ENCODE results near the gene XPNPEP3.
A peak's percentile ranks its signal among the peaks of the same experiment; 100 is the strongest.
"Not testable (repeated sequence)": the region's sequence is repeated elsewhere in the genome, so short reads cannot be mapped to it uniquely, and the experiment has no call there.

The XPNPEP3 gene

DNA sequence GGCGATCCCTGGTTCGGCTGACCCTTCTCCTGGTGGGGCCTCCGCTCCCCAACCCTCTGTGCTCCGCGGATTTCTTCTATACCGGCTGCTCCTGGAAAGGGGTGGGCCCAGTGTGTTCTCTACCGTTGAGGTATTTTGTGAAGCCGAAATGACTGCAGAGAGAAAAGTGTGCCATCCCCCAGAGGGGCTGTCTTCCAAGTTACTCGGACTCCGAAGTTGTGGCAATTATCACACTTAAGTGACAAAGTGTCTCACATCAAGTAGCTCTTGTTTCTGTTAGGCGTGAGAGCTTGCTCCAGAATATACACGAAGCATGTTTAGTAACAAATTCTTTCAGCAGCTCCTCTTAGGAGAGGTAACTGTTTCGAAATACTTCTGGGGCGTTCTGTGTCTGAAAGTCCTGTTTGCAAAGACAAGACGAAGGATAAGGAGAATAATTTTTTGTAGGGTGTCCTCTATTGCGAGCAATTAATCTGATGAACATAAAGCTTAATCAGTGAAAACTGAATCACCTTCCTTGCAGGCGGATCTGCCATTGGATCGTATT, 434 bp downstream of the XPNPEP3 start:
- no peak for DNase-seq

DNA sequence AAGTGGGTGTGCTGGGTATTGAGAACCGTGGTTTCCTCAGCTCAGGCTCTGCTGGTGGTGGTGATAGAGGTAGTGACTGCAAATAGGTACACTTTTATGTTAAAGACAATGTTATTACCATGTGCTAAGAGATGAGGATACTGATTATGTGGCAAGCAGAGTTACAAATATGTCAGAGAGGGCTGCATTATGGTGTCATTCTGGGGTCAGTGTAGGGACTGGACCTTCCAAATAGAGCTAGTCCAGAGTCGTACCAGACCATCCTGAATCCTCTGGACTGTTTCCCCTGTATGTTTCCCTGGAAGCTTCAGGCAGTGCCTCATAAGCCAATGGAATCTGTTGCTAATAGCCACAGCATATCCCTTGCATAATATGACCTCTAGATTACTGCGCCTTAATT, 5.1 kb downstream of the XPNPEP3 start, which contains the start of gene DNAJB7:
Gene DNAJB7 (minus strand): TSS at position 101 of the 400 bp plus-strand sequence. CDS start 119 bp downstream, outside the sequence.
- peak in 1 of 2 donors; percentile 15 for DNase-seq

DNA sequence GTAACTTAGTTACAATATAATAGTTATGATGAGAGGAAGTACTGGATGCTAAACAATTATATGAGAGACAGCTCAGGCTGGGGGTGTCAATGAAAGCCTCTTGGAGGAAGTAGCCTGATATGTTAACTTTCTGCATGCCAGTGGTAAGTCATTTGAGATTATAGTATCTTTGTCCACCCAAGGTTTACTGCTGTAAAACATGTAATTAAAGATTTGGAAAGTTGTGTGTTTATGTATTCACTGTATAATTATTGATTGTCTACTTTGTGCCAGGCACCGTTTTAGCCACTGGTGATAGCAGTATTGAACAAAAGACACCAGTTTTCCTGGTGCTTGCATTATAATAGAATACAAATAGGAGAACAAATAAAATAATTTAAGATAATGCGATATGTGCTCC, 5.6 kb downstream of the XPNPEP3 start:
- peak; percentile 38 to 41 for DNase-seq

DNA sequence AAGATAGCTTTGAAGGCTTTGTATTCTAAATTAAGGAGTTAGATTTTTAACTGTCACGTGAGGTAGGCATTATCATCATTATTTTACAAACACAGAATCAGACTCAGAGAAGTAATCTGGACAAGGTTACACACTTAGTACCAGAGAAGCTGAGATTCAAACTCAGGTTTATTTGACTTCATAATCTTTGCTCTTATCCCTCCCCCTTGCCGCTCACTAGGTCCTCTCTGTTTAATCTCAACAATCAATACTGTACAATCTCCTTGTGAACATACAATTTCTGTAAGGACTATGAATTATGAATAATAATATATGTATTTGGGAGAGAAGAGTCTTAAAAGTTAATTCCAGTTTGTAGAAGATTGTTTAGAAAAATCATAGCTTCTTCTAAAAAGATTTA, 10.2 kb downstream of the XPNPEP3 start:
- DNase-seq, result no peak

DNA sequence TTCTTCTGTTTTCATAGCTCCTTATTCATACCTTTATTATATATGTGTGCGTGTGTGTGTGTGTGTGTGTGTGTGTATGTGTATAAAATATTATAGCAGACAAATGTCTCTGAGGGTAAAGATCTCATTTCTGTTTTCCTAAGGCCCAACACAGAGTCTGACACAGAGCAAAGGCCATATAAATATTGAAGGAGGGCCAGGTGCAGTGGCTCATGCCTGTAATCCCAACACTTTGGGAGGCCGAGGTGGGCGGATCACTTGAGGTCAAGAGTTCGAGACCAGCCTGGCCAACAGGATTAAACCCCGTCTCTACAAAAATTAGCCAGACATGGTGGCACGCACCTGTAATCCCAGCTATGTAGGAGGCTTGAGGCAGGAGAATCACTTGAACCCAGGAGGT, 11.4 kb downstream of the XPNPEP3 start:
- not testable (repeated sequence) for DNase-seq

DNA sequence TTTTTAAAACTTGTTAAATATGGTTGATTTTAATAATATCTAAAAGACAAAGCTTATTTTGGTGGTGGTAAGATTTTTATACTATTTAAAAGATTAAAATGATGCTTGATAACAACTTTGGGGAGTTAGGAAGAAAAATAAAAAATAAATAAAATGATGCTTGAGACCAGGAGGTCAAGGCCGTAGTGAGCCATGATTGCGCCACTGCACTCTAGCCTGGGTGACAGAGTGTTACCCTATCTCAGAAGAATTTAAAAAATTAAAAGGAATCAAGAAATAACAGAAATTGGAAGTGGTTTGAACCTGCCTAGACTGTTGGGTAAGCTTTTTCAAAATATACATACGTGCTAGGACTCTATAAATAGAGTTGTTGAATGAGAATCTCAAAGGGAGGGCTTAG, 17.1 kb downstream of the XPNPEP3 start:
- DNase-seq, result no peak

DNA sequence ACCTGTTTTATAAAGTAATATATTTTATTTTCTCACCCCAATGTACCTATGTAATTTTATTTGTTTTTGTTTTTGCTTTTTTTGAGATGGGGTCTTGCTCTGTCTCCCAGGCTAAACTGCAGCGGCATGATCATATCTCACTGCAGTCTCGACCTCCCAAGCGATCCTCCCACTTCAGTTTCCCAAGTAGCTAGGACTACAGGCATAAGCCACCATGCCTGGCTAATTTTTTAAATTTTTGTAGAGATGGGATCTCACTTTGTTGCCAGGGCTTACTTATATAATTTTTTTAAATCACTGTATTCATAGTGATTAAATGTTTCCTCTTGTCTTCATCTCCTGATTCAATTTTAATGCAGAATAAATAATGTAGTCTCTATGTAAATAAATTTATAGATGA, 18.2 kb downstream of the XPNPEP3 start:
- no peak for DNase-seq

DNA sequence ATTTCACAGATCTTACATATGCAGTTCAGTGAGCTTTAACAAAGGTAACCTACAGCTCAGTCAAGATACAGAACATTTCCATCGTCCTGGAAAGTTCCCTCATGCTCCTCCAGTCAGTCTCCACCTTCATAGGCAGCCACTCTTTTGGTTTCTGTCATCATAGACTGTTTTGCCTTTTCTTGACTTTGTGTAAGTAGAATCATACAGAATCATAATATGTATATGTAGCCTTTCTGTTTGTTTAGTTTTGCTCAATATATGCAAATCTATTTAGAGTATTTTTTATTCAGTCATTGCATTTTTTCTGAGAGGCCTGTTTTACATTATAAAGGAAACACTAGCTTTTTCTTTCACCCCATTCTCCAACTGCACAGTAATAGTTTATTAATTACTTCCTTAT, 20.0 kb downstream of the XPNPEP3 start:
- no peak for DNase-seq

DNA sequence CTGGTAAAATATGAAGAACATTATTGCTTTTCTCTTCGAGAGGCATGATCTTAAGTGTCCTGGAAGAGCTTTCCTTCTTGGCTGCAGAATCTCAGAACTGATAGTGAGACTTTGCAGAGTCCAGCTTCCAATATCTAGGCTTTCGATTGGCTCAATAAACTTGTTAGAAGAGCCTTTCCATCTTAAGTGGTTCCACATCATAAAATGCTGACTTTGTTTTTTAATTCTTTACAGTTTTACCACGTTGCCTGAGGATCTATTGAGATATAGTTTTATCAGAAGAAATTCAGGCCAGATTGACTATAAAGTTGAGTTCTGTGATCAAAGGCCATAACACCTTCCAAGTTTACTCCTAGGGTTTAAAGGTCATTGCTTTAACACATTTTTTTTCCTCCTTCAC, 20.5 kb downstream of the XPNPEP3 start:
- no peak for DNase-seq

DNA sequence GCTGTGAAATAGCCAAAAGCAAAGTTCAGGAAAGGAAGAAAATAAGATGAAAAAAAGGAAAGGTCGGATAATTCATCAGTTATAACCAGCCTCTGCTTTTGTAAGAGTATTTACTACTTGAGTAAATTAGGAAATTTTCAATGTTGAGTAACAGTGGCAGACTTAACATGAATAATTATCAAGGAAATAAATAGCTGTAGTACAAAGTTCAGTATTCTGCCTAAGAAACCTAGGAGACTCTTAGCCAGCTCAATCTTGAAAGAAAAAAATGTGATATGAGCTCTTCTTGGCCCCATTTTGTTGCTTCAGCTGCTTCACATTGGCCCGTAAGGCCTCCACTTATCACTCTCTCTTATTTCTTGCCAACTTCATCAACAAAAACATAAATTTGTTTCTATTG, 22.0 kb downstream of the XPNPEP3 start:
- no peak for DNase-seq

DNA sequence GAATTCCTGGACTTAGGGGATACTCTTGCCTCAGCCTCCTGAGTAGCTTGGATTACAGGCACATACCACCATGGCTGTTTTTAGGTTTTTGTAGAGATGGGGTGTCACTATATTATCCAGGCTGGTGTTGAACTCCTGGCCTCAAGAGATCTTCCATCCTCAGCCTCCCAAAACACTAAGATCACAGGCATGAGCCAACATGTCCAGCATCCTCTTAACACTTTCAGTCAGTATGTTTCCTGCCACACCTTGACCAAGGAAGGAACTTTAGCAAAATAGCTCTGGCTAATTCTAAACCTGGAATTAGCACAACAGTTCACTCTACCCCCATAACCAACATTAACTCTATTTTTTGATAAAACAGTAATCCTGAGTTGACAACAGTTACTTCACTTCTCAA, 32.2 kb downstream of the XPNPEP3 start:
- no peak for DNase-seq

DNA sequence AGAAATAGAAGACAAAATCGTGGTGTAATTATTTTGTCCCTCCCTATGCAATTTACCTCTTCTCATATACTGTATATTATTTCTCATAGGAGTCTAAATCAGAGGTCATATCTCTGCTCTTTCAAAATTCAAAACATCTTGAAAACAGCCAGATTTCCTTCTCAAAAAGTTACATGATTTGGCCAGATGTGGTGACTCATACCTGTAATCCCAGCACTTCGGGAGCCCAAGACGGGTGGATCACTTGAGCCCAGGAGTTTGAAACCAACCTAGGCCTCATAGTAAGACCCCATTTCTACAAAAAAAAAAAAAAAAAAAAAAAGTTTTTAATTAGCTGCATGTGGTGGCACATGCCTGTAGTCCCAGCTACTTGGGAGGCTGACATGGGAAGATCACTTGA, 33.9 kb downstream of the XPNPEP3 start:
- no peak for DNase-seq

DNA sequence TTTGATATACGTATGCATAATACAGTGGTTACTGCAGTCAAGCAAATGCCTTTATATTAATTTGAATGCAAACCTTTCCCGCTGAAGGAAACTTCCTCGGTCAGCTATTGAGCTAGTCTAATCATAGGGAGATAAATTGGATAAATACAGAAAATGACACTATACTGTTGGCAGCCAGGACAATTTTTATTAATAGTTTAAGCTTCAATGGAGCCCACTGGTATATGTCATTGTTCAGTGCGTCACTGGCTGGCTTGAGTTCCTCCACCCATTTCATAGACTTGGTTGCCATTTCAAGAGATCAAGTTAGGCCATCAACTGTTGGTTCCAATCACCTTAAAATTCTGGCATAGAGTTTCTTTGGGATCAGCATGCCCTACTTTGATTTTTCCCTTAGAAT, 37.5 kb downstream of the XPNPEP3 start:
- DNase-seq, result no peak

DNA sequence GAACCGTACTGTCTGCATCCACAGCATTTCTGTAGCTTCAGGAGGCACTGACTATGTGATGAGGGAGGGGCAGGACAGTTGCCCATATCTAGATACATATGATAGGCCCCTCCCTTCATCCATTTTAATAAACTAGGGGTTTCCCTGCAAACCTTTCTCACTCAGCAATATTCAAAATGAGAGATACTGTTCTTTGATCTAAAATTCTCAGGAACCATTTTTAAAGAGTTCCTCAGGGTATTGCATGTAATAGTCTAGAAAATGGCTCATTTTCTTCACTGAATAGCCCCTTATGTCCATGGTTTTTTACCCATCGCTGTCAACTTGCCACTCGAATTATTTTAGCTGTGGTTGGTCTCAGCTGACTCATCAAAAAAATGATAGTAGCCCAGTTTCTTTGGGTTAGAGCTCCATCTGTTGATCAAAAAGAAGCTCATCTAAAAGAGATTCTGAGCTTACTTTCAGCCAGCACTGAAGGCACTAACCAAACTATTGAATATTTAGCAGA, 42.0 kb downstream of the XPNPEP3 start:
- peak; percentile 62 to 75 for DNase-seq

DNA sequence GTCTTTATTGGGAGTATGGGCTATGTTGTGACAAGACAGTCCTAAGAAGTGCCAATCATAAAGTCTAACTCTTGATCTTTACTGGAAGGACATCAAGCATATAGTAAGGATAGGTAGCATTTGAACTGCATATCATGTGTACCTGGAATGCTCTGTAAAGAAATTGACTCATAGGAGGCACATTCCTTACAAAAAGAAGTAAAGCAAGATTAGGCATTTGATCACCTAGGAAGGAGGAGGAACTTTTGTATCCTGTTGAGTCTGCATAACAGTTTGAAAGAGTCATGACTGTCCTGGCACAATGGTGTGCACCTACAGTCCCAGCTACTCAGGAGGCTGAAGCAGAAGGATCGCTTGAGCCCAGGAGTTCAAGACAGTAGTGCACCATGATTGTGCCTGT, 47.2 kb downstream of the XPNPEP3 start:
- DNase-seq, result no peak

DNA sequence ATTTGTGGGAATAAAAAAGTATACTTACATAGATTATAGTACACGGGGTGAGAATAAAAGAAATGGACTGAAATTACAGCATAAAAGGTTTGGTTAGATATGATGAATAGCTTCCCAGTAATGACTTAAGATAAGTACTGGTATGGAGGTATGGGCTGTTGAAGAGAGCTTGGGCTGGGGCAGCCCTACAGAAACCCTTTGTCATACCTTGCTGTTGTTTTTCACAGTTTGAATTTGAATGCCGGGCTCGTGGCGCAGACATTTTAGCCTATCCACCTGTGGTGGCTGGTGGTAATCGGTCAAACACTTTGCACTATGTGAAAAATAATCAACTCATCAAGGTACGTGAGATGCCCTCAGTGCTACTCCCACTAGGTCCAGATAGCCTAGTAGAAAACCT, 51.9 kb downstream of the XPNPEP3 start:
- no peak for DNase-seq

DNA sequence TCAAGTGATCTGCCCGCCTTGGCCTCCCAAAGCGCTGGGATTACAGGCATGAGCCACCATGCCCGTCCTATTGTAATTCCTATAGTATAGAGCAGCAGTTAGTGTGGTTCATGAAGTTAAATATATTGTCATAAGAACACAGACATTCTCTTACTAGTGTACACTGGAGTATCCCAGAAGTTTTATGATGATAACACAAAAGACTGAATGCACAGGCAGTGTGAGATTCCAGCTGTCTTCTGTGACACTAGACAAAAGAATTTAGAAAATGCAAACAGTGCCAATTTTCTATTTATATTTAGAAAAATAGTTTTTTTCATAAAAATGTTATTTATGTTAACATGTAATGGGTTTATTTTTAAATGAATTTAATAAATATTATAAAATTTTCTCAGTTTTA, 54.8 kb downstream of the XPNPEP3 start:
- DNase-seq, result no peak

DNA sequence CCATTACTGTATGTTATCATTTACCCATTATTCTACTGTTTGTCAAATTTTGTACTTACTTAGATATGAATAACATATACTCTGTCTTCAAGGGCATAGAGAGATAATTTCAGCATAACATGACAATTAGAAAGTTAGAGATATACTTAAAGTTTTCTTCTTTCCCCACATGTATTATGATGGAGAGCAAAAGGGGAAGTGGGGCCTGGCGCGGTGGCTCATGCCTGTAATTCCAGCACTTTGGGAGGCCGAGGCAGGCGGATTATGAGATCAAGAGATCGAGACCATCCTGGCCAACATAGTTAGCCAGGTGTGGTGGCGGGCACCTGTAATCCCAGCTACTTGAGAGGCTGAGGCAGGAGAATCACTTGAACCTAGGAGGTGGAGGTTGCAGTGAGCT, 56.0 kb downstream of the XPNPEP3 start:
- not testable (repeated sequence) for DNase-seq

DNA sequence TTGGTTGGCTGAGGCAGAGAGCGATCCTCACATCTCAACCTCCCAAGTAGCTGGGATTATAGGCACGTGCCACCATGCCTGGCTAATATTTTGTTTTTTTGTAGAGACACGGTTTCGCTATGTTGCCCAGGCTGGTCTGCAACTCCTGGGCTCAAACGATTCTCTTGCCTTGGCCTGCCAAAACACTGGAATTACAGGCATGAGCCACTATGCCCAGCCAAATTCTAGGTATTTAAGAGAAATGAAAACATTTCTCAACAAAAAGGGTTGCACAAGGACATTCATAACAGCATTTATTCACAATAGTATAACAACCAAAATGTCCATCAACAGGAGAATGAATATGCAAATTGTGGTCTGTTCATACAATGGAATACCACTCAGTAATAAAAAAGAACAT, 62.5 kb downstream of the XPNPEP3 start:
- DNase-seq, result no peak

DNA sequence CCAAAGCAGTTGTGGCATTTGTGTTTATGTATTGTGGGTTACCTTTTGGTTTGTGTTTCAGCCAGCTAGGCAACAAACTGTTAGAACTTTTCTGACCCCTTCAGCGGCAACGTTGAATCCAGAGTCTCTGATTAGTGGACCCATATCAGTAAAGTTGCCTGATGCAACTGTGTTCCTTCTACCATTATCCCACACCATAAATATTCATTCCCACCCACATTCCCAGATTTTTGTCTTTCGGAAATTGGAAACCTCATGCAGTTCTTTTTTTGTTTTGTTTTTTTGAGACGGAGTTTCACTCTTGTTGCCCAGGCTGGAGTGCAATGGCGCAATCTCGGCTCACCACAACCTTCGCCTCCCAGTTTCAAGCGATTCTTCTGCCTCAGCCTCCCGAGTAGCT, 63.6 kb downstream of the XPNPEP3 start:
- no peak for DNase-seq

DNA sequence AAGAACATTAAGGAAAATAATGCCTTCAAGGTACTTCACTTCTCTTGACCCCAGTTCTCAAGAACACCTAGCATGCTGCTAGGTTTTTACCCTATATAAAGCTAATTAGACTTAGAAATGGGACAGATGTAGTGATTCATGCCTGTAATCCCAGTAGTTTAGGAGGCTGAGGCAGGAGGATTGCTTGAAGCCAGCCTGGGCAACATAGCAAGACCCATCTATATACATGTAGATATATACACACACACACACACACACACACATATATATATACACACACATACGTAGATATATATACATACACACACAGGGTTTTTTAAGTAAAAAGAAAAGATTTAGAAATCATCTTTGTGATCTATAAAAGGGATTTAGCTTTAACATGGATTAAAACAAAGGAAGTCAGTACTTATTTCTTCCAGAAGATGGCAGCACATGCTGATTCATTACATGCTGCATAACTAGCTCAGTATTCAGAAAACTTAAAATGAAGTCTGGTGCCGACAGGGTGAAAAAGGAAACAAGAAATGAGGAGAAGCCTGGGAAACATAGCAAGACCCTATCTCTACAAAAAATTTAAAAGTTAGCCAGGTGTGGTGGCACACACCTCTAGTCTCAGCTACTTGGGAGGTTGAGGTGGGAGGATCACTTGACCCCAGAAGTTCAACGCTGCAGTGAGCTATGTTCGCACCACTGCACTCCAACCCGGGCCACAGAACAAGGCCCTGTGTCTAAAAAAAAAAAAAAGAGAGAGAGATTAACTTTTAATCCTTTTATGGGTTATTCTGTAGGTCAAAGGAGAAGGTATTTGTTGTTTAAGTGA, 65.7 kb downstream of the XPNPEP3 start:
- DNase-seq, result peak; percentile 67 to 84

DNA sequence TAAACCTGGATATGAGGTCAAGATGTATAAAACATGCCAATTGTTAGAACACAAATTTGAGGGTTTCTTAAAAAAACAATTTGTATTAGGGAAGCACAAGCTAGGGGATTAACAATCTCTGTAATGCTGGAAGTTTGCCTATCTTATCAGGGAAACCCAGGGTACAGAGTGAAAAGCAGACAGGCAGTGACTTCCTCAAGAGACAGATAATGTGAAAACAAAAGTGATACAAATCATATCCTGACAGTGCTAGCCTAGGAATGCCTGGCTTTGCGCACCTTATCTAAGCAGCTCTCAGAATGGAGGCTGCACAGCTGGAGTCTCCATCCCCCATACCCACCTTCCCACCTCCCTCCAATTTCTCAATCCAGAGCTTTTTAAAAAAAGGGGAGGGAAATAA, 71.7 kb downstream of the XPNPEP3 start:
- no peak for DNase-seq

DNA sequence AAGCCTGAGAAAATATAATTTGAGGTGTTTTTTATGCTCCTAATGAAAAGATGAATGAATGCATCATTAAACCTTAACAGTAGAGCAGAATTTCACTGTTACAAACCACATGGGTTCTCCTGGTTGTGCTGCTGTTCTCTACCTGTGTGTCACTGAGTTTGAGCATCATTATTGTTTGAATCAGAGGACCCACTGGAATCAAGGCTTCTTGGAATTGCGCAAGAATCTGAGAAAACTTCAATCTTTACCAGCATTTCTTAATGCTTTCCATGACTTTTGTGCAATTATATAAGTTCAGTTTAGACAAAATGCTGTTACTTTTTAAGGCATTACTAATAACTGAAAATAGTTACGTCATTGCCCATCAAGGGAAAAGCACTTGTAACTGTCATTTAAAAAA, 75.4 kb downstream of the XPNPEP3 start:
- DNase-seq, result no peak

DNA sequence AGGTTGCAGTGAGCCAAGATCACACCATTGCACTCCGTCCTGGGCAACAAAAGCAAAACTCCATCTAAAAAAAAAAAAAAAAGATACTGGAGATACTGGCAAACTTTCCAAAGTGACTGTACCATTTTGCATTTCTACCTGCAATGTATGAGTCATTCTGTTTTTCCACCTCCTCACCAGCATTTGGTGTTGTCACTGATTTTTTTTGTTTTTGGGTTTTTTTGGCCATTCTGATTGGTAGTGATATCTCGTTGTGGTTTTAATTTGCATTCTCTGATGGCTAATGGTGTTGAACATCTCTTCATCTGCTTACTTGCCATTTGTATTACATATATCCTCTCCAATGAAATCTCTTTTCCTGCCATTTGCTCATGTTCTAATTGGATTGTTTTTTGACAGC, 82.3 kb downstream of the XPNPEP3 start:
- no peak for DNase-seq

Measured in inflammatory macrophage (primary cell).